DMS53 (cell line): Measurements from ENCODE around the gene TNK2.
"Not testable (repeated sequence)": the region's sequence is repeated elsewhere in the genome, so short reads cannot be mapped to it uniquely, and the experiment has no call there.

ENCODE experiments used
- DNase-seq: peaks from one replicate; lab custom pipeline; 2025; lab: John Stamatoyannopoulos, UW

TNK2 gene

GRCh38 chr3:195916991-195917390, 8.6 kb upstream of the TNK2 start:
- no peak for DNase-seq

- DNase-seq = no peak
These were observed 7.9 kb upstream of the TNK2 start for GRCh38 chr3:195916291-195916690.

- DNase-seq = no peak
These were observed 6.5 kb upstream of the TNK2 start for GRCh38 chr3:195914648-195915473.

DNA sequence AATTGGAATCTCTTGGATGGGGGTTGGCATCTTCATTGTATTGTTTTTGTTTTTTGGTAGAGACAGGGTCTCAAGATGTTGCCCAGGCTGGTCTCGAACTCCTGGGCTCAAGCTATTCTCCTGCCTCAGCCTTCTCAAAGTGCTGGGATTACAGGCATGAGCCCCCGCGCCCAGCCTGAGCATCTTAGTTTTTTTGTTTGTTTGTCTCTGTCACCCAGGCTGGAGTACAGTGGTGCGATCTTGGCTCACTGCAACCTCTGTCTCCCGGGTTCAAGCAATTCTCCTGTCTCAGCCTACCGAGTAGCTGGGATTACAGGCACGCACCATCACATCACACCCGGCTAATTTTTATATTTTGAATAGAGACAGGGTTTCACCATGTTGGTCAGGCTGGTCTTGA, 5.8 kb upstream of the TNK2 start:
- not testable (repeated sequence) for DNase-seq

DNA sequence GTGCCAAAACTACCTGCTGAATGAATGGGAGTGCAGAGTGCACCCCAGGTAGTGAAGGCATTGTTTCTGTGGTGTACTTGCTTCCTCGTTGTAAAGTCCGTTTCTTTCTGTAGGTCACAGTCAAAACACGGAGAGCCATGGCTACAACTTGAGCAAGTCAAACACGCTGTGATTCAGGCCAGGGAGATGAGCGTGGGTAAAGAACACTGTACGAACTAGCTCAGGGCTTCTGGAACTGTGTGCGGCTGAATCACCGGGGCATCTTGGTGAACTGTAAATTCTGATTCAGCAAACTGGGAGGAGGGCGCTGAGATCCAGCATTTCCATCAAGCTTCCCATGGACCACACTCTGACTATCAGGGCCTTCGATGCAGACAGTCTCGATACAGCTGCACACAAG, 5.0 kb upstream of the TNK2 start:
- DNase-seq = no peak

DNA sequence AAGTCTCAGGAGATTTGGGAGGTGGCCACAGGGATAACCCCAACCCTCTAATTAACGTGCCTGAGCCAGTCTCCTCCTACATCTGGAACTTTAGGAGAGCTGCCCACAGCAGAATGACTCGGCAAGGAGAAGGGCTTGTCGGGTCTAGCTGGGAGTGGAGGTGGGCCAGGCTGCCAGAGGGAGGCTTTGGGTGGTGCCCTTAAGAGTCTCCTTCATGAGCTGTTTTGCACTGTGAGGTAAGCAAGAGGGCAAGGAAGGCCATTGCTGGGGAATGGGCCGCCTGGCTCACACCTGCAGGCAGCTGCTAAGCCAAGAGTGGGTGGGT, 3.6 kb upstream of the TNK2 start:
- DNase-seq = no peak

GRCh38 chr3:195911041-195911945, 2.9 kb upstream of the TNK2 start:
- no peak for DNase-seq

DNA sequence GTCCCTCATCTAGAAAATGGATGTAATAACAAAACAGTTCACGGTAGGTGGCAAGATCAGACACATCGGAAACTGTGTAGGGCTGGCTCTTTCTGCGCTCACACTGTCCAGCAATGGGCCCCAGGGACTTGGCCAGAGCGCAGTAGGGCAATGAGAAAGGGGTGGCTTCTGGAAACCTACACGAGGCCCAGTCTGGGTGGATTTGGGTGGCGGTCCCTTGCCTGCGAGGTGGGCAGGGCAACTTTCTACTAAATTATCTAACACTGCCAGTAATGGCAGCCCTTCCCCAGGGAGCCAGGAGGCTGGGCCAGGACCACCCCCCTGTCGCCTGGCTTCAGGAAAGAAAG, 2.1 kb upstream of the TNK2 start:
- DNase-seq = no peak

DNA sequence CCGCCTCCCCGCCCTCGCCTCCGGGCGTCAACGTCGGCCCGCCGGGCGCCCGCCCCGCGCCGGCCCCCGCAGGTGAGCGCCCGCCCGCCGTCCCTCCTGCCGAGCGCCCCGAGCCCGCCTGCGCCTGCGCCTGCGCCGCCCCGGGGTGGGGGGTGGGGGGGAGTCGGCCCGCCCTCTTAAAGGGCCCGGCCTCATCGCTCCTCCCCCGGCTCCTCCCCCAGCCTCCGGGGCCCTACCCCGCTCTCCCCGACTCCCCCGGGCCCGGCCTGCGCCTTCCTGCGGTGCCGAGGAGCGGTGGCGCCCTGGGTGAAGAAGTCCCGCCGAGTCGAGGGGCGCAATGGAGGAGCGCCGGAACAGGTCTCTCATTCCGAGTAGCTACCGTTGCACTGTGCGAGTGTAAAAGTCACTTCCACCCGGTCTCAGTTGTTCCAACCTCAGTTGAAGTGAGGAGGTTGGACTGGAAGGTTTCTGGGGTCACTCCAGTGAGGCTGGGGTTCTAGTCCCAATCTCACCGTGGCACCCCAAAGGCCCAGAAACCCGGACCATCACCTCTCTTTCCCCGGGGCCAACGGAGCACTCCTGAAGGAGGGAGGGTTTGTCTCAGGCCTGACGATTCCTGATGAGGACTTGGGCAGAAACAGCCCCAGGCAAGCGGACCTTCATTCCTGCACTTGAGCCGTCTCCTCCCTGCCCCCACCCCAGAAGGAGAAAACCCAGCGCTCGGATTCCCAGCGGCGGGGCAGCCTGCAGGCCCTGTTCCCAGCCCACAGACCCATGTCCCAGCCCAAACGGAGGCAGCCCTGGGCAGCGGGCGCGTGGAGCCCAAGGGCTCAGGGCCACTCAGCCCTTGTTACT, 1.5 kb upstream of the TNK2 start:
- peak; percentile 85 for DNase-seq

DNA sequence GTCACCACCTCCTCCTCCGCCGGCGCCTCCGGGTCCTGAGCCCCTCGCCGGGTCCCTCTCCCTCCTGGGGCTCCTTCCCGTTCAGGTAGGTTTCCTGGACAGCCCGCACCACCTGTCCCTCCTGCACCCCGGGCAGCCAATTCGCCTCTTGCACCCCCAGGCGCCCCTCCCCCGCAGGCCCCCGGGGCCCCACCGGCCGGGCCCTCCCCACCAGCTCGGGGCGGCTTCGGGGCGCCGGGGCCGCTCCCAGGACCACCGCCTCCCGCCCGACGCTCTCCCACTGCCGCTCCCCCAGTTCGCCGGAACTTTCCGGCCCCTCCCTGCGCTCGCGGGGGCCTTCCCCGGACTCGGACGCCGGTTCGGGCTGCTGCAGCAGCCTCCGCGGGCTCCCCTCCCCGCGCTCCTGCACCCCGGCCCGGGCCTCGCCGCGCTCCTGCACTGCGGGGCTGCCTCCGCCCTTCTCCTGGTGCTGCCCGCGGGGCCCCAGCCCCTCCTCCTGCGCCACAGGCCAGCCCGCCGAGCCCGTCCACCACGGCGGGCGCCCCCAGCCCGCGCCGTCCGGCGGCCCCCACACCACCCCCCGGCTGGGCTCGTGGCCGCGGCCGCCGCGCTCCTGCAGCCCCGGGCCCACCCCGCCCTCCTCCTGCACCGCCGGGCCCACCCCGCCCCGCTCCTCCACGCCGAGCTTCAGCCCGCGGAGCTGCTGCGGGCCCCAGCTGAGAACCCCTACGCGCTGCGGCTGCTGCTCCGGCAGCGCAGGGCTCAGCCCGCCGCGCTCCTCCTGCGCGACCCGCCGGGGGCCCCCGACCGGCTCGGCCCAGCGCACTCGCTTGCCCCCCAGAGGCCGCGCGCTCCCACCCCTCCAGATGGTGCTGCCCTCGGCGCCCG, 587 bp upstream of the TNK2 start:
- DNase-seq = peak; percentile 73

DNA sequence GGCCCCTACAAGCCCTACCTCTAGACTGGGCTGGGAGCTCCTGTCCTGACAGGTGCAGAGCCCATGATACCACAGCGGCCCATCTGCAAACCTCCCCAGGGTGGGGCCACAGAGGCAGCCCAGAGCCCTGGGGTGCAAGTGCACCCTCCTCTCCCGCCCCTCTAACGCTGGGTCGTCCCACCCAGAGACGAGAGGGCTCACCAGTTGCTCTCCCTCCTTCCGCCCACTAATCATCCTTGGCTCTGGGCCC, 742 bp downstream of the TNK2 start:
- no peak for DNase-seq

GRCh38 chr3:195906865-195907683, 1.3 kb downstream of the TNK2 start:
- peak; percentile 86 for DNase-seq

DNA sequence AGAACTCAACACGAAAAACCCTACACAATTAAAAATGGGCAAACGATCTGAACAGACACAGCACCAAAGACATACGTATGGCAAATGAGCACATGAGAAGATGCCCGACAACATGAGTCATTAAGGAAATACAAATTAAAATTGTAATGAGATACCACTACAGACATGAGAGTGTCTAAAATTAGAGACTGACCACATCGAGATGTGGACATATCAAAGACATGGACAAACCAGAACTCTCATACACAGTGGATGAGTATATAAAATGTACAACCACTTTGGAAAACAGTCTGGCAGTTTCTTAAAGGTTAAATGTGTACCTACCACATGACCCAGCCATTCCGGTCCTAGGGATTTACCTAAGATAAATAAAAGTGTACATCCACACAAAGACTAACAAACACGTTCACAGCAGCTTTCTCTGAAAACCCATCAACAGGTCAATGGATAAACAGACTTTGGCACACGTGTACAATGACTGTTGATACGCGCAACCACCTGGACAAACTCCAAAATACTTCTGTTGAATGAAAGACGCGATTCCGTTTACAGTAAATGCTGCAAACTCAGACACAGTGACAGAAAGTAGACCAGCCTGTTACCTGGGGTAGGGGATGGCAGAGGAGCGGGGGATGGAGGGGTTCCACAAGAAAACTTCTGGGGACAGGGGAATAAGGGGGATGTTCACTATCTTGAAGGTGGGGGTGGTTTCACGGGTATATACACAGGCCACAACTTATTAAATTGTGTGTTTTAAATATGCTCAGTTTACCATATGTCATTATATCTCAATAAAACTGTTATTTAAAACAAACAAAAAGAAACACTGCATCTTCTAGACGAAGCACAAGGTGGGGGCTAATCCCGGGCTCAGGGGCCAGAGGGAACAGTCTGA, 2.1 kb downstream of the TNK2 start:
- peak; percentile 79 for DNase-seq

DNA sequence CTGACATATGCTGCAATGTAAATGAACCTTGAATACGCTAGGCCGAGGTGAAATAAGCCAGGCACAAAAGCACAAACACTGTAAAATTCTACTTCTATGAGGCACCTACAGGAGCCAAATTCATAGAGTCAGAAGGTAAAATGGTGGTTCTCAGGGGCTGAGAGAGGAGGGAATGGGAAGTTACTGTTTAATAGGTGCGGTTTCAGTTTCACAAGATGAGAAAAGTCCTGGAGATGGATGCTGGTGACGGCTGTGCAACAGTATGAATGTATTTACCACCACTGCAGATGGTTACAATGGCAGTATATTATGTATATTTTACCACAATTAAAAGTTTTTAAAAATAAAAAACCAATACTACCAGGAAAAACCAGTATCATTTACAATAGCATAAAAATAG, 4.0 kb downstream of the TNK2 start:
- DNase-seq = no peak

DNA sequence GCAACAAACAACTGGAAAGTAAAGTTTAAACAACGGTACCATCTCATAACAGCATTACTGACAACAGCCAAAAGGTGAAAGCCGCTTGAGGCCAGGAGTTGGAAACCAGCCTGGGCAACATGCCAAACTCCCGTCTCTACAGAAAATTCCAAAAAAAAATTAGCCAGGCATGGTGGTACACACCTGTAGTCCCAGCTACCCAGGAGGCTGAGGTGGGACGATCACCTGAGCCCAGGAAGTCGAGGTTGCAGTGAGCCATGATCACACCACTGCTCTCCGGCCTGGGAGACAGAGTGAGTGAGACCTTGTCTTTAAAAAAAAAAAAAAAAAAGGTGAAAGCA, 4.4 kb downstream of the TNK2 start:
- DNase-seq = no peak

- not testable (repeated sequence) for DNase-seq
These were observed 5.7 kb downstream of the TNK2 start for GRCh38 chr3:195902634-195903033.

DNA sequence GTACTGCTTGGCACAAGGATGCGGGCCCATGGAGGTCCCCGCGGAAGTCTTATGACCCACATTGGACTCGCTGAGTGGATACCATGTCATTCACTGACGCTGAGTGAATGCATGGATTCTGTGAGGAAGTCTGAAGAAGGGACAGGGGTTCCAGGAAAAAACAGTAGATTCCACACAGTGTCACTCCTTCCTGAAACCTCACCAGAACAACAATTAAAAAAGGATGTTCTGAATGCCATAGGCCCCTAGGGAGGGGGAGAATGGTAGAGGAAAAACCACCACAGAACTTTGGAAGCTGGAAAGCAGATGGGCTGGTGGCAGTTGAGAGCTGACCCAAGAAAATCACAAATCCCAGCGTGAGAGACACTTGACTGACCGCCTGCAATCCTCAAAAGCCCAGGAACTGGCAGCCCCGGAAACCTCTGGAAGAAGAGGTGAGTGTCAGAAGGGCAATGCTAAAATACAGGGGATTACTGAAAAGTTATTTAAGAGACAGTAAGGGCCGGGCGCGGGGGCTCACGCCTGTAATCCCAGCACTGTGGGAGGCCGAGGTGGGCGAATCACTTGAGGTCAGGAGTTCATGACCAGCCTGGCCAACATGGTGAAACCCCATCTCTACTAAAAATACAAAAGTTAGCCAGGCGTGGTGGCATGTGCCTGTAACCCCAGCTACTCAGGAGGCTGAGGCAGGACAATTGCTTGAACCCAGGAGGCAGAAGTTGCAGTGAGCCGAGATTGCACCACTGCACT, 6.3 kb downstream of the TNK2 start:
- DNase-seq = not testable (repeated sequence)

DNA sequence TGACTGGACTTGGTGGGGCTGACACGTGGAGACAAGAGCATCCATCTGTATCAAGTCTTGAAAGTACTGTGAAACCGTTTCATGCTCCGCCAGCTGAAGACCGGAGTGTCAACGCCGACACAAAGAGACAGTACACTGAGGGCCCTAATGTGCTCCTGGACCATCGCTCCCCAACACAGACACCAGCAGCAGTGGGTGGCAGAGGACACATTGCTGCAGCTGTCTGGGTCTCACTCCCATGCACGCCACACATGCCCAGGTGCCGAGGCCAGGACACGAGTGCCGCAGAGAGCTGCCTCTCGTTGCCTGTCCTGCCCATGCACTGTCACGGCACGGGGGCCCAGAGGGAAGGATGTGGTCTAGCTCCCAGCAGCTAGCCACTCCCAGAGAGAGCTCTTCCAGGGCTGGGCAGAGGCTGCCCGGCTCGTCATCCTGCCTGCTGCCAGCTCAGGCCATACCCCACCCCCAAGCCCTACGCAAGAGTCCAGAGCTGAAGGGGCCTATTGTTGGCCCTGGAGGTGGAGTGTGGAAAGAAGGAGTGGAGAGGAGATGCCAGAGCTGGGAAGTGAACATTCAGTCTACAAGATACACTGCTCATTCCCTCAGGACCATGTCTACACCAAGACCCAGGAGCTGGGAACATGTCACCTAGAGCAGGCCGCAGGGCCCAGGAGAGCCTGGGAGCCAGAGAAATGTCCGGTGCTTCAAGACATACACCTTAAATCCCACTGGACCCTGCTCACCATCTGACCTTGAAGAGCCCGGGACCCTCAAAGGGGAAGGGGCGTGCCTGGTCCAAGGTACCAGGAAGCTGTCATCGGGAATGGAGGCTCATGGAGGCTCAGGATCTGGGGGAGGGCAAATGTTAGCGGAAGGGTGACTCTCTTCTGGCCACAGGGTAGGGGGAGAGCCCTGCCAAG, 7.7 kb downstream of the TNK2 start:
- DNase-seq = no peak
